ENCODE measurements around the gene RPL10A. TPM values are rescaled to one million over a fixed set of nuclear protein-coding genes. Genes with fewer than 3 reads are reported as not detected.
A peak's percentile ranks its signal among the peaks of the same experiment; 100 is the strongest.

Gene RPL10A
- total and polyA plus RNA-seq, 2 of the 13 experiments (the other 11 are each of a cell fraction or from before 2014, with no cell fraction given), result 1,854 to 2,726 TPM

GRCh38 chr6:35483893-35484645 lies 15.9 kb downstream of the RPL10A start:
- Histone ChIP-seq H2AFZ (ENCODE audit: low read length) (no peak overlapping the region), H3K4me2 (ENCODE audit: low read depth, low read length) (no peak overlapping the region), H3K4me1 (ENCODE audit: insufficient read depth, low read length) (no peaks in the 10 kb centered on the region), H4K20me1 (ENCODE audit: insufficient read depth, low read length) (peaks cover 17% of the 10 kb centered on the region; the same call in 1 of the 2 replicates), H3K36me3 (replicated peaks in 1 of 2; ENCODE audit: control insufficient read depth in 1 of 2, insufficient read depth in 2 of 2, low read length in 2 of 2) (peaks cover 14 to 62% of the 10 kb centered on the region in 2 experiments), H3K4me3 (replicated peaks in 1 of 3; ENCODE audit: insufficient read depth in 1 of 3, low read depth in 2 of 3, low read length in 3 of 3) (no peak overlapping the region), H3K79me2 (ENCODE audit: insufficient read depth, low read length) (peaks cover 3% of the 10 kb centered on the region), H3K27ac (ENCODE audit: extremely low read length, insufficient read depth, low read length) (no peak overlapping the region), H3K27me3 (ENCODE audit: control insufficient read depth in 1 of 2, insufficient read depth in 2 of 2, low read length in 2 of 2) (no peaks in the 10 kb centered on the region), H3K9me3 (ENCODE audit: low read length) (no peaks in the 10 kb centered on the region), H3K9ac (ENCODE audit: insufficient read depth, low read depth, low read length) (no peak overlapping the region)
- ChIA-PET POLR2A (no interaction called here), CTCF (ENCODE audit: low intra/inter-chr PET ratio, low total read pairs) (no interaction called here)
- BruUV-seq (replicated peaks), result no TSS peak
- no peak for TF ChIP-seq PLSCR1 (CRISPR knock-in tag; IDR thresholded peaks at IDR 0.05; ENCODE audit: borderline replicate concordance)
- no peak for TF ChIP-seq ZNF234 (CRISPR knock-in tag; conservative IDR thresholded peaks at IDR 0.05)
- in situ Hi-C loops (cut with HindIII; ENCODE audit: extremely low pct_ligation_motif_present, low pct_unique_long_range_greater_than_20kb), result no loop called here
- WGBS (ENCODE audit: low lambda C conversion rate), result 96% methylated on average over 13 of the region's 13 CpGs
- intact Hi-C loops (cut with micrococcal nuclease; ENCODE audit: unreplicated experiment), result no loop called here
- ATAC-seq (no peak), FAIRE-seq (no peak), DNase-seq (ENCODE audit: low spot score) (no peak)

- ChIA-PET POLR2A (no interaction called here), CTCF (ENCODE audit: low intra/inter-chr PET ratio, low total read pairs) (no interaction called here)
- no TSS peak for BruUV-seq (replicated peaks)
- Histone ChIP-seq H3K4me1 (ENCODE audit: insufficient read depth, low read length) (no peaks in the 10 kb centered on the region), H3K4me2 (ENCODE audit: low read depth, low read length) (no peak overlapping the region), H2AFZ (ENCODE audit: low read length) (no peak overlapping the region), H3K27me3 (ENCODE audit: control insufficient read depth in 1 of 2, insufficient read depth in 2 of 2, low read length in 2 of 2) (no peaks in the 10 kb centered on the region), H3K27ac (ENCODE audit: extremely low read length, insufficient read depth, low read length) (no peak overlapping the region), H3K9ac (ENCODE audit: insufficient read depth, low read depth, low read length) (no peak overlapping the region), H3K9me3 (ENCODE audit: low read length) (no peaks in the 10 kb centered on the region), H4K20me1 (ENCODE audit: insufficient read depth, low read length) (peaks cover 21% of the 10 kb centered on the region; the same call in 1 of the 2 replicates), H3K4me3 (replicated peaks in 1 of 3; ENCODE audit: insufficient read depth in 1 of 3, low read depth in 2 of 3, low read length in 3 of 3) (no peak overlapping the region), H3K79me2 (ENCODE audit: insufficient read depth, low read length) (peaks cover 3% of the 10 kb centered on the region), H3K36me3 (replicated peaks in 1 of 2; ENCODE audit: control insufficient read depth in 1 of 2, insufficient read depth in 2 of 2, low read length in 2 of 2) (peaks cover 12 to 55% of the 10 kb centered on the region in 2 experiments)
- WGBS (ENCODE audit: low lambda C conversion rate), result 91% methylated on average over 6 of the region's 7 CpGs
- ATAC-seq (peak; percentile 10), FAIRE-seq (no peak), DNase-seq (ENCODE audit: low spot score) (no peak)
- intact Hi-C loops (cut with micrococcal nuclease; ENCODE audit: unreplicated experiment) (no loop called here), in situ Hi-C loops (cut with HindIII; ENCODE audit: extremely low pct_ligation_motif_present, low pct_unique_long_range_greater_than_20kb) (no loop called here)
- no peak for TF ChIP-seq GATAD2A (CRISPR knock-in tag; IDR thresholded peaks at IDR 0.05)
Measured at GRCh38 chr6:35484921-35485392, 16.8 kb downstream of the RPL10A start.
